SKM-1 (cell line): ENCODE results near the gene RPL37A.
A peak's percentile ranks its signal among the peaks of the same experiment; 100 is the strongest.

Experiments
- DNase-seq: peaks from one replicate; lab custom pipeline; 2025; ENCODE audit not compliant: unreplicated experiment; lab: John Stamatoyannopoulos, UW

RPL37A gene

GRCh38 chr2:216486708-216487107 is 11.9 kb upstream of the RPL37A start:
- DNase-seq, result peak; percentile 39

GRCh38 chr2:216490061-216490460 is 8.6 kb upstream of the RPL37A start:
- no peak for DNase-seq

GRCh38 chr2:216491793-216492596 is 6.6 kb upstream of the RPL37A start:
- no peak for DNase-seq

- no peak for DNase-seq
Observed at GRCh38 chr2:216492597-216493333, 5.9 kb upstream of the RPL37A start.

DNA sequence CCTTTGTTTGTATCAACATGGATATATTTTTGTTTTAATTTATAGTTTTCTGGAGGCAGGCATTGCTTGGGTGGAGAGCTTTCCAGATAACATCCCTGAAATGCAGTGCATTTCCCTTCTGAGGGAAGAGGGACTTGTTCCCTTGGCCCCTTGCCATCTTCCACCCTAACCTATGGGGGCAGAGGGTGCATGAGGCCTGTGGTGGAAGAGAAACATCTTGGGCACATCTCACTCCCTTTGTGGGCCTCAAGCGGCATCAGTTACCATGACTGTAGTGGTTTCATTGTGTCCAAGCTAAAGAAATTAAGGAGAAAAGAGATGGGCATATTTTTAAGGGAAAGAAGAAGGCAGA is 5.3 kb upstream of the RPL37A start:
- no peak for DNase-seq

DNA sequence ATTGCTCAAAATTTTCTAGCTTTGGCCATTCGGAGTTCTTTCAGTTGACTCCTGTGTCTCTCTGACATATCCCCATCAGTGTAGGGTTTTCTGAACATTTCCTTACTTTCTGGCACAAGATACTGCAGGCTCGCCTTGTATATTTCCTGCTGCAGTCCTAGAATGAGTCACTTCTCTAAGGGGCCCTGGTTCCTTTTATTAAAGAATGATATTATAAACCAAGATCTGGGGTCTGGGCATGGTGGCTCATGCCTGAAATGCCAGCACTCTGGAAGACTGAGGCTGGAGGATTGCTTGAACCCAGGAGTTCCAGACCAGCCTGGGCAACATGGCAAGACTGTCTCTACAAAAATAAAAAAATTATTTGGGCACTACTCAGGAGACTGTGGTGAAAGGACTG is 3.0 kb upstream of the RPL37A start:
- no peak for DNase-seq

- DNase-seq, result no peak
Observed at GRCh38 chr2:216497382-216498069, 1.1 kb upstream of the RPL37A start.

- no peak for DNase-seq
Observed at GRCh38 chr2:216498070-216498378, 620 bp upstream of the RPL37A start.

DNA sequence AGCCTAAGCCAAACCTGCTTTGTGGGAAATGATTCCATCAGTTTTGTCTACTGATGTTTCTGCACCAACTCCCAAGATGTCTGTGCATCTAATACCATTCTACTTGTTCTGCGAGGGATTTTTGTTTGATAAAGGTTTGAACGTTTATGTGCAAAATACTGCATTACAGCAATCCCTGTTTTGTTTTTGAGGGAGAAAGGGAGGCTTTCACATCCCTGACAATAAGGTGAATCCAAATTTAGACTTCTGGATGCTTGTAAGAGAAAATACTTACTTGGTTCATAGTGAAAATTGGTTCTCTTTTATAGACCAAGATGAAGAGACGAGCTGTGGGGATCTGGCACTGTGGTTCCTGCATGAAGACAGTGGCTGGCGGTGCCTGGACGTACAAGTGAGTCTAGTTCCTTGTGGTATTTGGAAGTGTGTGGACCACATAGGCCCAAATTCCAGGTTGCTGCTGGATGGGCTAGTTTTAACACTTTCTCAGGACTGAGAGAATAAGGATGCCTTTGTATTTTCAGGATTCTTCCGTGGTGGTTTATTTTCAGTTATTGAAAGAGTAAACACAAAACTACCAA is 1.1 kb downstream of the RPL37A start:
- no peak for DNase-seq

- no peak for DNase-seq
Observed at GRCh38 chr2:216500572-216500971, 1.9 kb downstream of the RPL37A start.

GRCh38 chr2:216501854-216502253 is 3.2 kb downstream of the RPL37A start:
- DNase-seq, result no peak

DNA sequence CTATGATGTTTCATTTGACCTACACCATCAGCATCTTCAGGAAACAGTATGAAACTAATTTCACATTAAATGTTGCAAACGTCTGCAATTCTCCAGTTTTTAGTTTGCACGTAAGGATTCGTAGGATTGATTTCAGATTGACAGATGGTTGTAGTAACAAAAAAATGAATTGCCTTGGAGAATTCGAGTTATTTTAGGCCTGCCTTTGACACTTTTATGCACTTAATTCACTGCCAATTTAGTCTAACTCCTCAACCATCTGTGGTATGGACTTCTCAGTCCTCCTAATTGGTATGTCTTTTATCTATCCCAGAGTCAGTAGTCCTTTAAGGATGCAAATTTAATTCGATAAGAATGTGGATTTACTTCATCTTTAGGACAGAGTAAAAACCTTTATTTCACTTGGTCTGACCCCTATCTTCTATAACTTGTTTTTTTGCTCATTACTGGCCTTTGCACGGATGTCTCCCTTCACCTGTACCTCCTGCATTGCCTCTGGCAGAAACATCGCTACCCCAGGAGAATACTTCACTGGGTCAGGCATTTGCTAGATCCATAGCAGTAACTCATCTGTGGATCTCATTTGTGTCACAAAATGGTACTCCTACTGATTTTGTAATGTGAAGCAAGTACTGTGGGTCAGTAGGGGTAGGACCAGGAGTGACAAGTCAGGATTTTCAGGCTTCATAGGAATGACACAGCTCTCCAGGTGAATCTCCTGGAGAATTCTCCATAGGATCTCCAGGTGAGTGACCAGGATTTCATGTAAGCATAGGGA is 3.9 kb downstream of the RPL37A start:
- no peak for DNase-seq

DNA sequence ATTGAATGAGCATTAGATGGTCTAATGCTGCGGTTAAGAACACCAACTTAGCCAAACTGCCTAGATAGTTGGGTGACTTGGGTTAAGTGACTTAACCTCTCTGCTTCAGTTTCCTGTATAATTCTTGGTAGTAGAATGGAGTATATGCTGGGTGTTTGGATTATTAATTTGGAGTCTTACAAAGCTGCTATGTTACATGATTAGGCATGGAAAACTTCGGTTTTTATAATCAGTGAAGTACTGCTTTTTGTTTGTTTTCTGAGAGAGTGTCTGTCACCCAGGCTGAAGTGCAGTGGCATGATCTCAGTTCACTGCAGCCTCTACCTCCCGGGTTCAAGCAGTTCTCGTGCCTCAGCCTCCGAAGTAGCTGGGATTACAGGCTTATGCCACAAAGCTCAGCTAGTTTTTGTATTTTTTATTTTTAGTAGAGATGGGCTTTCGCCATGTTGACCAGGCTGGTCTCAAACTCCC is 4.5 kb downstream of the RPL37A start:
- no peak for DNase-seq

GRCh38 chr2:216503697-216504375 is 5.2 kb downstream of the RPL37A start:
- DNase-seq, result no peak

- DNase-seq, result no peak
Observed at GRCh38 chr2:216504376-216504762, 5.7 kb downstream of the RPL37A start.

DNA sequence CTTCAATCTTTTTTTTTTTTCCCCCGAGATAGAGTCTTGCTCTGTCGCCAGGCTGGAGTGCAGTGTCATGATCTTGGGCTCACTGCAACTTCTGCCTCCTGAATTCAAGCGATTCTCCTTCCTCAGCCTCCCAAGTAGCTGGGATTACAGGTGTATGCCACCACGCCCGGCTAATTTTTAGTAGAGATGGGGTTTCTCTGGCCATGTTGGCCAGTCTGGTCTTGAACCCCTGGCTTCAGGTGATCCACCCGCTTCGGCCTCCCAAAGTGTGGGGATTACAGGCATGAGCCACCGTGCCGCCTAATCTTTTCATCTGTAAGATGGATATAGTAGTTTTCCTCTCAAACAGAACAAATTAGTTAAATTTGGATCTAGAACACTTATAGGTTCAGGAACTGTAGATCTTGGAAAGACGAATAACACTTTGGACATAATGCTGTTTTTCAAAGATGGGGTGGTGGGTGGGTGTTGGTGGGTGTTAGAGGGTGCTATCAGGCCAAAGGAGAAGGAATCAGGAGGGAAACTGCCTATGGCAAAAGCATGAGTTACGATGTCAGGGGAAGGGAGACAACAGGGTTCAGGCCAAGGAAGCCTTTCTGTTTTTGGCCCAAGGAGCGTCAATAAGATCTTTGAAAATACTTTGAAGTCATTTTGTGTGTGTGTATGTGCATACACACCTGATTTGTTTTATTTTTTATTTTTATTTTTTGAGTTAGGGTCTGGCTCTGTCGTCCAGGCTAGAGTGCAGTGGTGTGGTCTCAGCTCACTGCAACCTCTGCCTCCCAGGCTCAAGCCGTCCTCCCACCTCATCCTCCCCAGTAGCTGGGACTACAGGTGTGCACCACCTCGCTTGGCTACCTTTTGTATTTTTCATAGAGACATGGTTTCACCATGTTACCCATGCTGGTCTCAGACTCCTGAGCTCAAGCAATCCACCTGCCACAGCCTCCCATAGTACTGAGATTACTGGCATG is 6.8 kb downstream of the RPL37A start:
- DNase-seq, result no peak

- DNase-seq, result no peak
Observed at GRCh38 chr2:216507220-216508160, 8.8 kb downstream of the RPL37A start.

DNA sequence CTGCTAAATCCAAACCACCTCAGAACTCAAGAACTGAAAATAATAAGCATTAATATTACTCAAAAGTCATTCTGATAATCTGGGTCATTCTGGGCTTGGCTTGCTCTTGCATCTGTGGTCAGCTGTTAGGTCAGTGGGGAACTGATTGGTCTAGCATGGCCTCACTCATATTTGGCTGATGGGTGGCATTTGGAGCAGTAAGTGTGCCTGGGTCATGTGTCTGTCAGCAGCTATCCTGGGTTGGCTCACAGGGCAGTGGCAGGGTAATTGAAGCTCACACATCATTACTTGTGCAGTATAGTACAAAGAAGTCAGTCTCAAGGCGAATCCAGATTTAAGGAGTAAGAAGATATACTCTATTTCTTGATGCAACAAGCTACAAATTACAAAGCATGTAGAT is 9.6 kb downstream of the RPL37A start:
- DNase-seq, result no peak
